ENCODE data around the gene ZGLP1. TPM values are rescaled to one million over a fixed set of nuclear protein-coding genes. Genes with fewer than 3 reads are reported as not detected.

ZGLP1 gene
- total RNA-seq, 2 experiments from 2014 or later = 0.93 to 3.3 TPM

GRCh38 chr19:10258080-10258710, 51.4 kb downstream of the ZGLP1 start:
- Mint-ChIP-seq H3K4me1 (peaks cover 47% of the 10 kb centered on the region), H3K9me3 (ENCODE audit: low read depth) (no peaks in the 10 kb centered on the region), H3K36me3 (peaks cover 42% of the 10 kb centered on the region), H3K27ac (peak overlapping the region; percentile 44), H3K27me3 (no peaks in the 10 kb centered on the region), H3K4me3 (no peak overlapping the region)
- no peak for ATAC-seq
- DNase-seq = no peak
- CTCF ChIA-PET = interaction anchor here (0.6 to 14.8 kb wide), 46 partner anchors 8 to 327 kb away, joined by 3 to 339 read pairs (median 4); partner anchors contain the start of genes CDC37, ICAM1, ICAM4 and ICAM5

- CTCF ChIA-PET = interaction anchor here (4.8 to 14.8 kb wide), 3 partner anchors 12 to 146 kb away, joined by 53 to 339 read pairs (median 125); partner anchors contain the start of genes CDC37 and ICAM1
- DNase-seq (no peak), ATAC-seq (no peak)
- no peaks in the 10 kb centered on the region for H3K27me3 Mint-ChIP-seq
- no peak overlapping the region for H3K27ac Mint-ChIP-seq
- peaks cover 44% of the 10 kb centered on the region for H3K36me3 Mint-ChIP-seq
- no peak overlapping the region for H3K4me3 Mint-ChIP-seq
- no peaks in the 10 kb centered on the region for H3K9me3 Mint-ChIP-seq (ENCODE audit: low read depth)
- peaks cover 53% of the 10 kb centered on the region for H3K4me1 Mint-ChIP-seq
These were observed 52.5 kb downstream of the ZGLP1 start for GRCh38 chr19:10256970-10257615.

GRCh38 chr19:10256551-10256950, 53.1 kb downstream of the ZGLP1 start:
- CTCF ChIA-PET = interaction anchor here (7.2 to 14.8 kb wide), 2 partner anchors 13 to 134 kb away, joined by 125 to 339 read pairs; partner anchors contain the start of gene ICAM1
- Mint-ChIP-seq H3K36me3 (peaks cover 46% of the 10 kb centered on the region), H3K27me3 (no peaks in the 10 kb centered on the region), H3K9me3 (ENCODE audit: low read depth) (no peaks in the 10 kb centered on the region), H3K27ac (no peak overlapping the region), H3K4me3 (no peak overlapping the region), H3K4me1 (peaks cover 55% of the 10 kb centered on the region)
- DNase-seq (no peak), ATAC-seq (no peak)

GRCh38 chr19:10255358-10255757, 54.3 kb downstream of the ZGLP1 start:
- no peak for ATAC-seq
- Mint-ChIP-seq H3K27me3 (no peaks in the 10 kb centered on the region), H3K9me3 (ENCODE audit: low read depth) (no peaks in the 10 kb centered on the region), H3K36me3 (peaks cover 46% of the 10 kb centered on the region), H3K4me1 (peaks cover 56% of the 10 kb centered on the region), H3K4me3 (no peak overlapping the region), H3K27ac (no peak overlapping the region)
- CTCF ChIA-PET = interaction anchor here (7.2 to 14.8 kb wide), 2 partner anchors 14 to 135 kb away, joined by 125 to 339 read pairs; partner anchors contain the start of gene ICAM1
- no peak for DNase-seq

Other genes starting within 250 kb of the ZGLP1 start
- 100 to 1,000 TPM in 1 of 2 experiments, 10 to 100 TPM in 1; 95.3 to 146 TPM for gene SHFL, start 223.5 kb downstream of the ZGLP1 start, total RNA-seq
- gene ANGPTL6, start 207.1 kb downstream of the ZGLP1 start, total RNA-seq = 1 to 10 TPM; 2.7 to 3.3 TPM
- 100 to 1,000 TPM in 1 of 2 experiments, 10 to 100 TPM in 1; 98.5 to 115 TPM for gene PPAN, start 203.5 kb downstream of the ZGLP1 start, total RNA-seq
- 10 to 100 TPM; 36.0 to 43.7 TPM for gene P2RY11, start 198.1 kb downstream of the ZGLP1 start, total RNA-seq
- gene EIF3G, start 189.9 kb downstream of the ZGLP1 start, total RNA-seq = 100 to 1,000 TPM; 216 to 256 TPM
- 100 to 1,000 TPM; 433 to 500 TPM for gene DNMT1, start 114.9 kb downstream of the ZGLP1 start, total RNA-seq
- gene S1PR2, start 78.5 kb downstream of the ZGLP1 start, total RNA-seq = 1 to 10 TPM; 6.1 to 8.5 TPM
- gene MRPL4, start 57.6 kb downstream of the ZGLP1 start, total RNA-seq = 100 to 1,000 TPM in 1 of 2 experiments, 10 to 100 TPM in 1; 85.4 to 112 TPM
- gene ICAM1, start 38.7 kb downstream of the ZGLP1 start, total RNA-seq = 10 to 100 TPM; 17.7 to 31.5 TPM
- under 1 TPM; 0.89 to 0.99 TPM for gene ICAM4, start 22.9 kb downstream of the ZGLP1 start, total RNA-seq
- gene ICAM5, start 19.9 kb downstream of the ZGLP1 start, total RNA-seq = under 1 TPM; 0.41 to 0.84 TPM
- gene FDX2, start 6.2 kb upstream of the ZGLP1 start, total RNA-seq = 10 to 100 TPM in 1 of 2 experiments, 1 to 10 TPM in 1; 7.4 to 11.1 TPM
- 10 to 100 TPM; 87.0 to 87.8 TPM for gene RAVER1, start 23.7 kb upstream of the ZGLP1 start, total RNA-seq
- 100 to 1,000 TPM; 169 to 192 TPM for gene ICAM3, start 29.8 kb upstream of the ZGLP1 start, total RNA-seq
- 100 to 1,000 TPM; 277 to 296 TPM for gene TYK2, start 70.8 kb upstream of the ZGLP1 start, total RNA-seq
- 100 to 1,000 TPM; 283 to 309 TPM for gene CDC37, start 93.7 kb upstream of the ZGLP1 start, total RNA-seq
- gene PDE4A, start 110.7 kb upstream of the ZGLP1 start, total RNA-seq = 100 to 1,000 TPM in 1 of 2 experiments, 10 to 100 TPM in 1; 74.9 to 103 TPM
- gene KEAP1, start 193.5 kb upstream of the ZGLP1 start, total RNA-seq = 100 to 1,000 TPM in 1 of 2 experiments, 10 to 100 TPM in 1; 99.8 to 104 TPM
- 1 to 10 TPM in 1 of 2 experiments, under 1 TPM in 1; 0.14 to 1.4 TPM for gene S1PR5, start 207.6 kb upstream of the ZGLP1 start, total RNA-seq
- 10 to 100 TPM; 48.3 to 57.8 TPM for gene ATG4D, start 234.1 kb upstream of the ZGLP1 start, total RNA-seq